HG03139 (cell line): ENCODE data around the gene ADH1C.

Source experiments
- ATAC-seq: cut with Tn5 transposase; IDR thresholded peaks from one replicate; pipeline ENCODE4 v1.9.1; 2021; ENCODE audit not compliant: unreplicated experiment

Gene ADH1C

DNA sequence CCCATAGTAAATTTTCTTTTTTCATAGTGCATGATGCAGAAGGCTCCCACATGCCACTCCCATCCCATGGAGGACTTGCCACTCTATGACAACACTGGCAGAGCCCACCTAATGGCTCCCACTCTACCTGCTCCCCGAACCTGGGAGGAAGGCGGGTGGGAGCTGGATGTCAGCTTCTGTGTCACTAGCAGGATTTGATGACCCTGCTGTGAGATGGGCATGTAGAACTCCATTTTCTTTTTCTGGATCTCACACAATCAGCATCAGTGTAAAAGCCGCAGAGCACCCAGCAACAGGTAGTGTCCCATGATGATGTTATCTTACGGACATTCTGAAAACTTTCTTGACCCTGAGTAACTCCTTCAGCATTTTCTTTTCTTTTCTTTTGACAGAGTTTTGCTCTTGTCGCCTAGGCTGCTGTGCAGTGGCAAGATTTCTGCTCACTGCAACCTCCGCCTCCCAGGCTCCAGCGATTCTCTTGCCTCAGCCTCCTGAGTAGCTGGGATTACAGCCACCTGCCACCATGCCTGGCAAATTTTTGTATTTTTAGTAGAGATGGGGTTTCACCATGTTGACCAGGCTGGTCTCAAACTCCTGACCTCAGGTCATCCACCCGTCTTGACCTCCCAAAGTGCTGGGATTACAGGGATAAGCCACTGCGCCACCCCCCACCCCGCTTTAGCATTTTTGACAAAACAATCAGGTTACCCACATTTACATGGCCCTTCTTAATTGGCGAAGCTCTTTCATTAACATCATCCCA lies 46.7 kb downstream of the ADH1C start:
- ATAC-seq = no peak

DNA sequence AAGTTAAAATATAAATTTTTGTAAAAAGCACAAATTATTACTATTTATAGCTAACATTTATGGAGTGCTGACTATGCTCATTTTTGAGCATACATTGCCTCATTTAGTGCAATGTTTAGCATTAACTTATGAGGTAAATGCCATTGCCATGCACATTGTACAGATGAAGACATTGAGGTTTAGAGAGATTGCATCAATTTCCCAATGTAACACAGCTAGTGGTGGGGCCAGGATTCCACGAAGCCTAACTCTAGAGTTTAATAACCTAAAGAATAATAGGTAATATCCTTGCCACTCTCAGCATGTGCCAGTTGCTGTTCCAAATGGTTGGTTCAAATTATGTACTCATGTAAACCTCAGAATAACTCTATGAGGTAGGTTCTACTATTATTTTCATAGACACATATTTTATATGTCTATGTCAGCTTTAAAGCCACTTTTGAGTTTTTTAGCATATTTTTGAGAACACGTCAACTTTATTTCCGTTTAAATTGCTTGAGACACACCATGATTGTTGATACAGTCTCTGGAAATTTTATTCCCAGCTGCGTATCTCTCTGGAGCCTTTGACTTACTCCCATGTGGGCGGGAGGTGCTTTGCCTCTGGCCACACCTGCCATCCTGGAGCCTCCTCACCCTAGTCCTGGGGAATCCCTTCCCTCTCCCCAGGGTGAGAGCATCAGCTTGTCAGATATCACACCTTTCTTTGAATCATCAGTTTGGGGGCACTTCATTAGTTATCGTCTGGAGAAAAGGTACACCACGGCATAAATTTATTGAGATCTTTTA lies 51.0 kb downstream of the ADH1C start:
- no peak for ATAC-seq

DNA sequence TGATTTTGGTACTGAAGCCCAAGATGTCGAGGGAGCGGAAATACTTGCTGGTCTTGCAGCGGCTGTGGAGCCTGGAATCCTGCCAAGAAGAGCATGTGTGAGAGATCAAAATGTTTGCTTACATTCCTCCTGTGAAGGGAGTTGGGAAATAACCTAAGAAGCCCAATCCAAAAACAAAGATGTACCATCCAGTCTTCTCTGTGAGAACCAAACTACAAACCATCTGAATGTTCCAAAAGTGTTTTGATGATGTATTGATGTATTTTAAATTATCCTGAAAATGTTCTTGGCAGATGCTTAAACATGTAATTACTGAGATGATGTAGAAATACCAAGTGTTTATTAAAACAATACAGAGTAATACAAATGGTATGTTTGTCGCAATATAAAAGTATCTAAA lies 51.6 kb downstream of the ADH1C start:
- no peak for ATAC-seq

DNA sequence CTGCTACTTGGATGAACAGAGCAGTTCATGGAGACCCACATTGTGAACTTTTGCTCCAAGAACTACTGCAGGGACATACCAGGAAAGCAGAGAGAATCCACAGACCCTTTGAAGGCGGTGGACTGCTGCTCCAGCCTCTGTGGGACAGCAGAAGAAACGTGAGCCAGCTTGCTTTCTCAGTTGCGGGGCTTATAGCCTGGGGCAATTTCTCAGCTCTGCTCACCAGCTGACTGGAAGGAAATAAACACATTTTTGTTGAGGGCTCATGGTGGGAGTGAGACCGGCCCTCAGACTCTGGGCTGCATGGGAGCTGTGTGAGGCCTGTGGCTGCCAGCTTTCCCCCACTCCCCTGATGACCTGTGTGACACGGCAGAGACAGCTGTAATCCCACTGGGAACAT lies 59.2 kb downstream of the ADH1C start:
- ATAC-seq = no peak

DNA sequence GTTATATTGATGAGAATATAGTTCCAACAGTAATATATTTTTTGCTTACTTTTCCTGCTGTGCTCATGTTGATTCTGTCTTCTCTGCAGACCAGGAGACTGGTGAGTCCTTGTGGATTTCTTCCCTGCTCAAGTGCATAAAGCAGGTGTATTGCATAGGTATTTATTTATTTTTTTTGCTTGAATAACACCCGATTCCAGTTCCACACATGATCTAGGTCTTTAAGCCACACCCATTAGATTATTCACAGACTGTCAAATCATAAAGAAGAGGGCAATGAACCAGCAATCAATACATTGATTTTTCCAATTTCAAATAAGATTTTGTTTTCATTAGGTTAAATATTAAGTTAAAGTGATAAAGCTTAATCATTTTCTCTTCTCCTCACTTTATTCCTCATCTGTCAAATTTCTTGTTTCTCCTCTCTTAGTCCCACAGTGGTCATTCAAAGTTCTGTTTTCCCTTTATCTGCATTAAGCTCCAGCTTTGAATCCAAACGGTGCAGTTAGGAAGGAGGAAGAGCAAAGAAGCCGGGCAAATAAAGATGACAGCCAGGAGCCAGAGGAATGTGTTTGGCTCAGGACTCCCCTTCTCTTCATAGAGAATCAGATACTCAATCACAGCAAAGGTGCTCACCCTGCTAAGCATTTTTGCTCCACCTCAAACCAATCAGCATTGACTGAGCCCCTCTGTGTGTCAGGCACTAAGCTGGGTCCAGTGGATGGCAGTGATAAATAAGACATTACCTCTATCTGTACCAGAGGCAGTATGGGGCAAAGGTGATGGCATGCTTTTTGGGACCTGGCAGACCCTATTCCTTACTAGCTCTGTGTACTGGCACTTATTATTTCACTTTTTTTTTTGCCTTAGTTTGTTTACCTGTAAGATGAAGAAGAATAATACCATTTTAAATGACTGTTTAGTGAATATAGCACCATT lies 61.4 kb downstream of the ADH1C start, which contains the start of gene ADH1A:
Gene ADH1A (minus strand): TSS at position 138 of the 939 bp plus-strand sequence. CDS start 71 bp downstream, at position 67.
- ATAC-seq = no peak
